ENCODE measurements around the gene MAP3K12.
"Not testable (repeated sequence)": the region's sequence is repeated elsewhere in the genome, so short reads cannot be mapped to it uniquely, and the experiment has no call there.

The MAP3K12 gene

DNA sequence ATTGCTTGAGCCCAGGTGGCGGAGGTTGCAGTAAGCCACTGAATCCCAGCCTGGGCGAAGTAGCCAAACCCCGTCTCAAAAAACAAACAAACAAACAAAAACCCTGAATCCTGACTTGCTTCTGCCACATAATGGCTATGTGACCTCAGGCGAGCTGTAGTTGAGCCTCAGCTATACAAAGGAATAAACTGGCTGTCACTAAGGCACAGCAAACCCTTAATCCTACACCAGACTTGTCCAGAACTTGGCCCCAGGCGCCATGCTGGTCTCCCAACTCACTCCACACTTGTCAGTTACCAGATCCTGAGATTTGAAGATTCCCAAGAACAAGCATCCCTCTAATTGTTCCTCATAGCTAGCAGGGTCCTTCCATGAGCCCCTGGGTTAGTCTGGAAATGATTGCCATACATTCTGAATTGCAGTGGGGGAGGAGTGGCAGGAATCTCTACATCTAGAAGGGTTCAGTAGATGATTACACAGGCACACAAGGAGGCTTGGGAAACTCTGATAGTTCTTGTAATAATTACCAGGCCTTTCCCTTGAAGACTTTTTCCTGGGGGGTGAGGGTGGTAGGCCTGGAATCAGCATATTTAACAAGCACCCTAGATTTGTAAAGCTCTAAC, 9.9 kb downstream of the MAP3K12 start:
- DNase-seq, result no peak

DNA sequence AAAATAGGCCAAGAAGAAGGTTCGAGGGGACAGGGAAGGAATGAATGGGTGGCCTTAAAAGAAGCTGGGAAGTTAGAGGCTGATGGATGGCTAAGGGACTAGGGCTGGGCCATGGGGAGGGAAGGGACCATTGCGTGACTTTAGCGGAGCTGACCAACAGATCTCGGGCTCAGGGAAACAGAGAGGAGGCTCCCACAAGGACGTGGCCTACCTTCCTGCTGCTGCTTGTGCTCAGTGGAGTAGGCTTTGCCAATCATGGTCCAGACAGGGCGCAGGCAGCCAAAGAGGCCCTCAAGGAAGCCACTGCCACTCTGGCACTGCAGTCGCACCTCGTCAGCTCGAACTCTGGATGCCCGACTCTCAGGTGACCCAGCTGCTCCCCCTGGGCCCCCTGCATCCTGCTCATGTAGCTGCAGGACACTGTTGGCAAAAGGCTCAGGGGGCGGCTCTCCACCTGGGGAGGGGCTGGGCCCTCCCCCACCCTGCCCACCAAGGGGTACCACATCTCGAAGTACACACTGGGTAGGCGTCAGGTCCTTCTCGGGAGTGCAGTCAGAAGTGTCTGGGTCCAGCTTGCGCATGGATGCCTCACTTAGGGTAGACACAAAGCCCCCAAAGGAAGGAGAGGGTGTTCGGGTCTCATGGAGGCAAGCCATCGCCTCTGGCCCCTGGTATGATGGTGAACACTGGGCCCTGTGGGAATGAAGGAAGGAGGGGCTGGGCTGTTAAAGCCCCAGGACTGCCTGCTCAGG, 12.3 kb downstream of the MAP3K12 start:
- no peak for DNase-seq

- DNase-seq, result no peak
These were observed 13.1 kb downstream of the MAP3K12 start for GRCh38 chr12:53485955-53486735.

- no peak for DNase-seq
These were observed 14.3 kb downstream of the MAP3K12 start for GRCh38 chr12:53484686-53485575.

DNA sequence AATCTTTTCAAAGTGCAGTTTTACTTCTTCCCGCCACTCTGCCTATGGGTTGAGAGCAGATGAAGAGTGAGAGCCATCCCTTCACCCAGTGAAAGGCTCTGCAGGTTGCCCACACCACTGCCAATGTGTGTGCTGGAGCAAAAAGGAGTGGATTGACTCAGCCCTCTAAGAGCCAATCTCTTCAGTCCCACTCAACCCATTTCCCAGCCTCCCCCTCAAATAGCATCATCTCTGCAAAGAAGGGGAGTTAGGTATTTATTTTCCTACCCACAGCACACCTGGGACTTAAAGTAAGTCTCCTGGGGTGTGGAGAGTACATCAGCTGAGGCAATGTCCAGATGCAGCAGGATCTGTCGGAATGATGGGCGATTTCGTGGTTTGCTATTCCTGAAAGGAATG, 15.3 kb downstream of the MAP3K12 start:
- no peak for DNase-seq

DNA sequence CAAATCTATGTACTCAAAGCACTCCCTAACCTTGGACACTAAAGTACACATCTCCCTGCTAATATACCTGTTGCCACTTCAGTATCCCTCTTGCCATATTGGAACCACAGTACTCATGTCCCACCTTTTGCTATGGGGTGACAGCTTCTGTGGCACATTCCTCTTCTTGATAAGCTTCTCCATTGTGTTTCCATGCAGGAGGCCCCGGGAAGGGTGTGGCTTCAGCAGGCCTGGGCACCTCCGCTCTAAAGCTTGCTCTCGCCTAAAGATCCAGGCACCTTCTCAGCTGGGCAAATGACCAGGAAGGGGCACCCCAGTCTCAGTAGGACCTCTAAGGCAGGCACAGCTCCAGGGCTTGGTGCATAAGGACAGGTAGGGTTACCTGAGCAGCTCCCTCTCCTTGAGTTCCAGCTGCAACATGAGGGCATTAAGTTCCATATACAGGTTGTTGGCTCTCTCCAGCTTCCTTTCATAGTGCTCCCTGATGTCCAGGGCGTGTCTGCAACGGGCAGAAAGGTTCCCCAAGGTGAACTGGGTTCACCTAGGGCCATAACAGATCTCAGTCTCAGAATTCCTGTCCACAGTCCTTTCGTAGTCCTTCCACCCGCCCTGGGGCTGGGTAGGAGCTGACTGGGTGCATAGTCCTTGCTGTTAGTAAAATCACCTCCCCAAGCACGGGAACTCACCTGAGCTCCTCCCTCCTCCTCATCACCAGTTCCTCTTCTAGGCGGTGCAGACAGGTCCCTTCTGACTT, 15.9 kb downstream of the MAP3K12 start:
- no peak for DNase-seq

GRCh38 chr12:53482626-53483168, 16.6 kb downstream of the MAP3K12 start:
- no peak for DNase-seq

GRCh38 chr12:53481939-53482586, 17.2 kb downstream of the MAP3K12 start:
- DNase-seq, result no peak

GRCh38 chr12:53481458-53481857, 17.8 kb downstream of the MAP3K12 start:
- not testable (repeated sequence) for DNase-seq

GRCh38 chr12:53480491-53481442, 18.5 kb downstream of the MAP3K12 start:
- DNase-seq, result no peak

- no peak for DNase-seq
These were observed 19.9 kb downstream of the MAP3K12 start for GRCh38 chr12:53479331-53479730.

- DNase-seq, result no peak
These were observed 20.4 kb downstream of the MAP3K12 start for GRCh38 chr12:53478865-53479264.

- no peak for DNase-seq
These were observed 22.5 kb downstream of the MAP3K12 start for GRCh38 chr12:53476769-53477209.

DNA sequence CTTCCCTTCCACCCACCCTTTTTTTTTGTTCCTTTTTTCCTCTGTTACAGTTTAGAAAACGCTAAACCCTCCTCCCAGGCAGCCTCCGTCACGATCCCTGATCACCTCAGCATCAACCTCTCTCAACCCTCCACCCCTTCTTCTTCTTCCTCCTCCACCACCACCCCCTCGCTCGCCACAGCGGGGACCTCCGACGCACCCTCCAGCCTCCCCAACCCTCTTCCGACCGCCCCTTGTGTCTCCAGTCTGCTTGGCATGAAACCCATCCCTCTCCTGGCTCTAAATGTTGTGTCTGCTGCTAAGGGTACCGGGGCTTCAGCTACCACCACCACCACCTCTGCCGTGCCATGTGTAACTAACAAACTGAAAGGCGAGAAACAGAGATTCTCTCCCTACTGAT, 24.4 kb downstream of the MAP3K12 start:
- DNase-seq, result no peak

- no peak for DNase-seq
These were observed 25.2 kb downstream of the MAP3K12 start for GRCh38 chr12:53474077-53474476.

DNA sequence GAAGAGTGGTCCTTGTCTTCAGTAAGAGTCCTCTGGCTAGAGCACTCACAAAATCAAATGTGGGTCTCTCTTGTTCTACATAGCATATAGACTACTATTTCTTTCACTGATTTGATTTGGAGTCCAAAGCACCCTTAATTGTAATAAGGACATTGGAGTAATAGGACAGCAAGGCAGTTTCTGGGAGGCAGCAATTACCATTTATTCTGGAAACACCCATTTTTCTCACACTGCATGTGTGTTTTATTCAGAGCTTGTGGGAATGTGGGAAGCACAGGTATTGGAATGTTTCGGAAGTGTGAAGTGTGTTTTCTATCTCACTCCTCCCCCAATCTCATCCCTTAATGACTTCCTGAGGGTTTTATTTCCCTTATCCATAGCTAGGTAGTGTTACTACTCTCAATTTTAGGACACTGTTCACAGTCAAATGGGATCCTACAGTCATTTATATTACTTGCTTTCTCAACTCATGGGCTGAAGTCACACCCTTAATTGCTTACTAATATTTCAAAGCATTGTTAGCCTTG, 27.1 kb downstream of the MAP3K12 start:
- DNase-seq, result no peak

- DNase-seq, result no peak
These were observed 31.0 kb downstream of the MAP3K12 start for GRCh38 chr12:53468282-53468681.

DNA sequence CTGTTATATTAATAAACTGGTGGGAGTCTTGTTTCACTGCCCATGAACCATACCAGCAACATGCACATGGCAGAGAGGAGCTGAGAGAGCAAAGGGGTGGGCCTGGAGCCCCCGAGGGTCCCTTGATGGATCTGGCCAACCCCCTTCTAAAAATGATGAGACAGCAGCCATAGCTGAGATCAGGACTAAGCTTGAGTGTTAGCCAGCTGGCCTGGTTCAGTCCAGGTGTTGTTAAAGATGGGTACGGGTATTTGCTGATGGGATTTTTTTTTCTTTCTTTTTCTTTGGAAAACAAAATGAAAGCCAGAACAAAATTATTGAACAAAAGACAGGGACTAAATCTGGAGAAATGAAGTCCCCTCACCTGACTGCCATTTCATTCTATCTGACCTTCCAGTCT, 31.4 kb downstream of the MAP3K12 start:
- no peak for DNase-seq

GRCh38 chr12:53467082-53467481, 32.2 kb downstream of the MAP3K12 start:
- DNase-seq, result no peak

DNA sequence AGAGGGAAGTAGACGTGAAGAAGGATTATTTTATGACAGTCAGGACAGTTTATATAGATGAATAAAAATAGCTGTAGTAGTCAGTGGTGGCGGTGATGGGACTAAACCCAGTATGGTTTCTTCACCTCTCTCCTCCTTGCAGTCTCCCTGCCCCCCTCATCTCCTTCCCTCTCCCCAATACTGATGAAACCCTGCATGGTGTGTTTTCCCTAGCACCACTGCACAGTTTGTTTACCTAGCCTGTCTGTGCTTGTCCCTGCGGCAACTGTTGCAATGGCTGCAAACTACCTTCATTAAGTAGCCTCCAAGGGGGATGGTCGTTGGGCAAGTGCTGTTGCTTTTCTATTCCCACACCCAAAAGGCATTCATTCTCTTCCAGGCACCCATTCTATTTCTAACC, 32.6 kb downstream of the MAP3K12 start:
- DNase-seq, result no peak
